ENCODE results near the gene GDPD5. TPM values are rescaled to one million over a fixed set of nuclear protein-coding genes. Genes with fewer than 3 reads are reported as not detected.

Gene GDPD5
- total RNA-seq, 2 donors from 2014 or later = 3.0 to 8.6 TPM

GRCh38 chr11:75429902-75430713 is 95.6 kb downstream of the GDPD5 start:
- Histone ChIP-seq H3K27me3 (ENCODE audit: control insufficient read depth, insufficient read depth, low read length, poor library complexity, severe bottlenecking) (peaks cover 54% of the 10 kb centered on the region), H3K27ac (ENCODE audit: low read depth, low read length) (no peak overlapping the region), H3K9ac (ENCODE audit: extremely low read depth, low read length, poor library complexity, severe bottlenecking) (no peak overlapping the region), H3K9me3 (ENCODE audit: control insufficient read depth, low read length) (peaks cover 11% of the 10 kb centered on the region), H3K36me3 (ENCODE audit: control insufficient read depth, insufficient read depth, low read length) (no peaks in the 10 kb centered on the region), H3K4me3 (ENCODE audit: low read length) (peak overlapping the region; percentile 68), H3K4me1 (ENCODE audit: control insufficient read depth, insufficient read depth, low read length) (peaks cover 16% of the 10 kb centered on the region)
- Mint-ChIP-seq H3K27me3 (ENCODE audit: insufficient read depth) (peaks cover 60% of the 10 kb centered on the region), H3K36me3 (ENCODE audit: low read depth) (no peaks in the 10 kb centered on the region), H3K9me3 (peaks cover 14% of the 10 kb centered on the region), H3K4me3 (peak overlapping the region; percentile 36), H3K27ac (no peak overlapping the region), H3K4me1 (peaks cover 12% of the 10 kb centered on the region)
- 1 to 3% methylated on average over 52 to 134 of the region's 134 CpGs for WGBS, 2 experiments (ENCODE audit: insufficient coverage in 1 of 2, insufficient read length in 1 of 2)
- peak; percentile 87 for DNase-seq
- TF ChIP-seq, protein P1, sequence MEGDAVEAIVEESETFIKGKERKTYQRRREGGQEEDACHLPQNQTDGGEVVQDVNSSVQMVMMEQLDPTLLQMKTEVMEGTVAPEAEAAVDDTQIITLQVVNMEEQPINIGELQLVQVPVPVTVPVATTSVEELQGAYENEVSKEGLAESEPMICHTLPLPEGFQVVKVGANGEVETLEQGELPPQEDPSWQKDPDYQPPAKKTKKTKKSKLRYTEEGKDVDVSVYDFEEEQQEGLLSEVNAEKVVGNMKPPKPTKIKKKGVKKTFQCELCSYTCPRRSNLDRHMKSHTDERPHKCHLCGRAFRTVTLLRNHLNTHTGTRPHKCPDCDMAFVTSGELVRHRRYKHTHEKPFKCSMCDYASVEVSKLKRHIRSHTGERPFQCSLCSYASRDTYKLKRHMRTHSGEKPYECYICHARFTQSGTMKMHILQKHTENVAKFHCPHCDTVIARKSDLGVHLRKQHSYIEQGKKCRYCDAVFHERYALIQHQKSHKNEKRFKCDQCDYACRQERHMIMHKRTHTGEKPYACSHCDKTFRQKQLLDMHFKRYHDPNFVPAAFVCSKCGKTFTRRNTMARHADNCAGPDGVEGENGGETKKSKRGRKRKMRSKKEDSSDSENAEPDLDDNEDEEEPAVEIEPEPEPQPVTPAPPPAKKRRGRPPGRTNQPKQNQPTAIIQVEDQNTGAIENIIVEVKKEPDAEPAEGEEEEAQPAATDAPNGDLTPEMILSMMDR (conservative IDR thresholded peaks at IDR 0.05) = peak; percentile 40

- TF ChIP-seq, protein P1 (conservative IDR thresholded peaks at IDR 0.05) = no peak
- Histone ChIP-seq H3K9me3 (ENCODE audit: control insufficient read depth, low read length) (peaks cover 11% of the 10 kb centered on the region), H3K36me3 (ENCODE audit: control insufficient read depth, insufficient read depth, low read length) (no peaks in the 10 kb centered on the region), H3K27ac (ENCODE audit: low read depth, low read length) (no peak overlapping the region), H3K9ac (ENCODE audit: extremely low read depth, low read length, poor library complexity, severe bottlenecking) (no peak overlapping the region), H3K4me3 (ENCODE audit: low read length) (no peak overlapping the region), H3K27me3 (ENCODE audit: control insufficient read depth, insufficient read depth, low read length, poor library complexity, severe bottlenecking) (peaks cover 54% of the 10 kb centered on the region), H3K4me1 (ENCODE audit: control insufficient read depth, insufficient read depth, low read length) (peaks cover 16% of the 10 kb centered on the region)
- H3K36me3 Mint-ChIP-seq (ENCODE audit: low read depth) = no peaks in the 10 kb centered on the region
- H3K4me1 Mint-ChIP-seq = peaks cover 16% of the 10 kb centered on the region
- no peak for DNase-seq
- WGBS, 2 experiments (ENCODE audit: insufficient coverage in 1 of 2, insufficient read length in 1 of 2) = 45 to 54% methylated on average over 8 to 25 of the region's 25 CpGs
- peaks cover 60% of the 10 kb centered on the region for H3K27me3 Mint-ChIP-seq (ENCODE audit: insufficient read depth)
- peak overlapping the region; percentile 34 for H3K4me3 Mint-ChIP-seq
- no peak overlapping the region for H3K27ac Mint-ChIP-seq
- H3K9me3 Mint-ChIP-seq = peaks cover 14% of the 10 kb centered on the region
Measured at GRCh38 chr11:75429641-75429901, 96.2 kb downstream of the GDPD5 start.

- Mint-ChIP-seq H3K9me3 (peaks cover 14% of the 10 kb centered on the region), H3K4me1 (peaks cover 20% of the 10 kb centered on the region), H3K4me3 (peak overlapping the region; percentile 34), H3K27ac (no peak overlapping the region), H3K36me3 (ENCODE audit: low read depth) (no peaks in the 10 kb centered on the region), H3K27me3 (ENCODE audit: insufficient read depth) (peaks cover 60% of the 10 kb centered on the region)
- H3K27me3 ChIP-seq (ENCODE audit: control insufficient read depth, insufficient read depth, low read length, poor library complexity, severe bottlenecking) = peaks cover 54% of the 10 kb centered on the region
- H3K27ac ChIP-seq (ENCODE audit: low read depth, low read length) = no peak overlapping the region
- no peak overlapping the region for H3K4me3 ChIP-seq (ENCODE audit: low read length)
- TF ChIP-seq, protein P1 (conservative IDR thresholded peaks at IDR 0.05) = no peak
- H3K4me1 ChIP-seq (ENCODE audit: control insufficient read depth, insufficient read depth, low read length) = peaks cover 16% of the 10 kb centered on the region
- no peaks in the 10 kb centered on the region for H3K36me3 ChIP-seq (ENCODE audit: control insufficient read depth, insufficient read depth, low read length)
- WGBS, 2 experiments (ENCODE audit: insufficient coverage in 1 of 2, insufficient read length in 1 of 2) = 91 to 95% methylated on average over 15 to 16 of the region's 16 CpGs
- H3K9me3 ChIP-seq (ENCODE audit: control insufficient read depth, low read length) = peaks cover 11% of the 10 kb centered on the region
- H3K9ac ChIP-seq (ENCODE audit: extremely low read depth, low read length, poor library complexity, severe bottlenecking) = no peak overlapping the region
- no peak for DNase-seq
Measured at GRCh38 chr11:75428989-75429640, 96.6 kb downstream of the GDPD5 start.
